PC-3 (cell line): Measurements from ENCODE around the gene TBC1D21.

ENCODE experiments used
- CTCF ChIP-seq: fragments of 300-600 bp; sonication (generic); conservative IDR thresholded peaks from 2 replicates; pipeline ENCODE4 v1.5.1; 2017; ENCODE audit warnings: antibody characterized with exemption, low read depth, mild to moderate bottlenecking, low read length
- EZH2 ChIP-seq: fragments of 300-600 bp; sonication (generic); IDR thresholded peaks from one replicate; pipeline ENCODE4 v1.6.1; 2017; ENCODE audit warnings: antibody characterized with exemption, mild to moderate bottlenecking, low read length; ENCODE audit not compliant: unreplicated experiment
- EZH2phosphoT487 ChIP-seq: fragments of 300-600 bp; sonication (generic); IDR thresholded peaks from 2 replicates; pipeline ENCODE4 v1.6.1; 2018; ENCODE audit warnings: mild to moderate bottlenecking, antibody characterized with exemption, low read length, borderline replicate concordance

GRCh38 chr15:73925848-73926218 is 52.5 kb downstream of the TBC1D21 start:
- TF ChIP-seq CTCF (no peak), EZH2 (no peak), EZH2phosphoT487 (no peak)
